NCI-H460 (cell line): ENCODE data around the gene TANK. TPM values are rescaled to one million over a fixed set of nuclear protein-coding genes. Genes with fewer than 3 reads are reported as not detected.
"Not testable (repeated sequence)": the region's sequence is repeated elsewhere in the genome, so short reads cannot be mapped to it uniquely, and the experiment has no call there.

ENCODE experiments used
- DNase-seq: peaks from one replicate; pipeline ENCODE4 v3.0.0-alpha.2; 2016; ENCODE audit warnings: low read depth; ENCODE audit errors: extremely low read depth
- total RNA-seq: library from RNA; depleted of rRNA; stranded (reverse); fragments of >200 nt; shearing (Covaris generic); gene quantifications from 2 replicates; pipeline ENCODE4 v1.2.3, GENCODE V29; 2014

TANK gene
- total RNA-seq, 1 experiment from 2014 or later: 121 TPM

DNA sequence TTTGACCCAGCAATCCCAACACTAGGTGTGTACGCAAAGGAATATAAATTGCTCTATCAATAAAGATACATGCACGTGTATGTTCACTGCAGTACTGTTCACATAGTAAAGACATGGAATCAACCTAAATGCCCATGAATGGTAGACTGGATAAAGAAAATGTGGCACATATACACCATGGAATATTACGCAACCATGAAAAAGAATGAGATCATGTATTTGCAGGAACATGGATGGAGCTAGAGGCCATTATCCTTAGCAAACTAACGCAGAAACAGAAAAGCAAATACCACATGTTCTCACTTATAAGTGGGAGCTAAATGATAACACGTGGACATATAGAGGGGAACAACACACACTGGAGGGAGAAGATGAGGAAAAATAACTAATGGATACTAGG lies 27.8 kb upstream of the TANK start:
- DNase-seq: not testable (repeated sequence)

DNA sequence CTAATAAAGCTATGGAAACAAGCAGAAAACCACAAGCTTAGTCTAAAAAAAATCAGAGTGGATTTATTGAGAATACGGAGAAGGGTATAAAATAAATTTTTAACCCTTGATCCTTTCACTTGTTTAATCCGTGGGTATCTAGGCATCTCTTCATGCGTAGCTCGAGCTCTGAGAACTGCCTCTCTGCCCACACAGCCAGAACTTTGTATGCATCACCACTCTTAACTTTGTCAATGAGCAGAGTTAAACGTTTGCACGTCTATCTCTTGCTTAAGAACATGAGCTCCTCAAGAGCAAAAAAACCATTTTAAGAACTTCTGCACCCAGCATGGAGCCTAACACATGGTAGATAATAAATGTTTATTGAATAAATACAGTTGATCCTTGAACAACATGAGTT lies 26.9 kb upstream of the TANK start:
- DNase-seq: no peak

DNA sequence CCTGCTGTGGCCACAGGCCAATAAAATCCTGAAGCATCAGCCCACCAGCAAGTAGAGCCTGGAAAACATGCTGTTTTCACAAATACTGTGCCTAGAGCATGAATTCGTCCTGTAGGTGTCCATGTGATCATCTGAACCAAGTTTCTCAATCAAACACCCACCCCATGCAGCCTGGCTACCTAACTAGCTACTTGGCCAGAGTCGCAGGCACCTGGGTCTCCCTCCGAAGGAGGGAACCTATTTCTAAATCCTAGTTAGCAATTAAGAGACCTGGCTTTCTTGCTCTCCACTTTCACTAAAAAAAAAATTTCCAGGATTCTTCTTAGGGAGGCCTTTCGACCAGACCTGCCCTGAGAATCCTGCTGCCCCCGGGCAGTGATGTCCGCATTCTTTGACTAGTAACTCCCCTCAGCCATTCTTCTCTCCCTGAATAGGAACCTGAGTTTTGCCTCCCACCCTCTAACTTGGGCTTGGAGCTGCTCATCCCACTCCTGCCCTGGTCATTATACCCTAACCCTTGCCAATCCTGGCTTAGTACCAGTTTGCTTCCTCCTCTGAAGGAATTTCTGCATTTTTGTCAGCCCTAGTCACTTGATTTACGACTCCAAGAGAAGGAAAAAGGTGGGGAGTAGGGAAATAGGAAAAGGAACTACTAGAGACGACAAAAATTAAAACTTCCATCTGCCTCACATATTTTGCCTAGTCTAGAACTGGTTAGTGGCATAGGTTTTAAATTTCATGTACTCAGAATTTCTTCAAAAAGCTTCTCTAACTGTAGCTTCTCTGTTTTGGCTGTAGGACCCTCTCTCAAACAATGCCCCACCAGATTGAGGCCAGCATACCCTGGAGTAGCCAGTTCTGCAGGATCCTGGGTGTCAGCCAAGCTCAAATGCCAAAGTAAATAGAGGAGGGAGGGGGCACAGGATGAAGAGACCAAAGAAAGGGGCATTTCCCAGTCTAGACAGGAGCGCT lies 25.4 kb upstream of the TANK start:
- no peak for DNase-seq

GRCh38 chr2:161135951-161136593 lies 24.2 kb upstream of the TANK start:
- no peak for DNase-seq

GRCh38 chr2:161136696-161137324 lies 23.4 kb upstream of the TANK start:
- peak; percentile 30 for DNase-seq

DNA sequence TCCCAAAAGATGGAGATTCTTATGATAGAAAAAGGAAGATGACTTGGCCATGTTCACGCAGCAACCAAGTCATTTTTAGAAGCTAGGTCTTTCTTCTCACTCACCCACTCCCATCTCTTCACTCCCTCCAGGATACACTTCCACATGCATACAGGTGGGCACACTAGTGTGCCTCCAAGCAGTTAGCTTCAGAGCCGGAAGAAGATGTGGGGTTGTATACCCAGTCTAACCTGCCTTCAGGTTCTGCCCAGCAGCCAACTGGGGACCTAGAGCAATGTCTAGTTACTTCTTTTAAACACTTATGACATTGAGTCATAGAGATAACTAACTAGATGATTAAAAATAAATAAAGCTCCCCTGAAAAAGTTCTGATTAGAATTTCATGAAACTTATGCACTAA lies 21.8 kb upstream of the TANK start:
- no peak for DNase-seq

- DNase-seq: no peak
Observed at GRCh38 chr2:161139098-161139987, 20.9 kb upstream of the TANK start.

DNA sequence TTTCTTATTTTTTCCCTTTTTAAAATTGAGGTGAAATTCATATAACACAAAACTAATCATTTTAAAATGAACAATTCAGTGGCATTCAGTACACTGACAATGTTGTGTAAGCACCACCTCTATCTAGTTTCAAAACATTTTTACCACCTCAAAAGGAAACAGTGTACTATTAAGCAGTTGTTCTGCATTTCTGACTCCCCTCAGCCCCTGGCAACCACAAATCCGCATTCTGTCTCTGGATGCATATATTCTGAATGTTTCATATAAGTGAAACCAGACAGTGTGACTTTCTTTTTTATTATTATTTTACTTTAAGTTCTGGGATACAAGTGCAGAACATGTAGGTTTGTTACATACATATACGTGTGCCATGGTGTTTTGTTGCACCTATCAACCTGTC lies 19.2 kb upstream of the TANK start:
- no peak for DNase-seq

DNA sequence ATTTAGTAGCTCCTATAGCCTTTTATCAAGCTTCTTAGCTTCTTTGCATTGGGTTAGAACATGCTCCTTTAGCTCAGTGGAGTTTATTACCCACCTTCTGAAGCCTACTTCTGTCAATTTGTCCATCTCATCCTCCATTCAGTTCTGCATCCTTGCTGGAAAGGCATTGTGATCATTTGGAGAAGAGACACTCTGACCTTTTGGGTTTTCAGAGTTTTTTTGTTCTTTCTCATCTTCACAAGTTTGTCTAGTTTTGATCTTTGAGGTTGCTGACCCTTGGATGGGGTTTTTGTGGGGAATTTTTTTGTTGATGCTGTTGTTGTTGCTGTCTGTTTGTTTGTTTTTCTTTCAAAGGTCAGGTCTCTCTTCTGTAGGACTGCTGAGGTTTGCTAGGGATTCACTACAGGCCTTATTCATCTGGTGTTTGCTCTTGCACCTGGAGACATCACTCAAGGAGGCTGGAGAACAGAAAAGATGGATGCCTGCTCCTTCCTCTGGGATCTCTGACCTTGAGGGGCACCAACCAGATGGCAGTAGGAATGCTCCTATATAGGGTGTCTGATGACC lies 13.9 kb upstream of the TANK start:
- DNase-seq: no peak

DNA sequence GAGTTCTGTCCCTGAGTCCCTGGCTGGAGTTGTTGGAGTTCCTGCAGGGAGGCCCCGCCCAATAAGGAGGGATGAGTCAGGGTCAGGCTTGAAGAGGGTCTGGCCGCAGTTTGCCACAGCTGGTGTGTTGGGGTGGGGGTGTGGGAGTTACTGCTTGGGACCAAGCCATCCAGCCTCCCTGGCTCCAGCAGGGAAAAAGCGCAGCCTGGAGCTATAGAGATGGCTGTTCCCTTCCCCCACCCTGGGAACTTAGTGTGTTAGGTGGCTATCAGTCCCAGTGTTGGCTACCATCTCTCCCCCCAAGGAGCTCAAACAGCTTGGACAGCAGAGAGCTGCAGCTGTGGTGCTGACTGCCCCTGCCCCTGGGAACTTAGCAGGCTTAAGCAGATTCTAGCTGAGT lies 13.2 kb upstream of the TANK start:
- DNase-seq: no peak

DNA sequence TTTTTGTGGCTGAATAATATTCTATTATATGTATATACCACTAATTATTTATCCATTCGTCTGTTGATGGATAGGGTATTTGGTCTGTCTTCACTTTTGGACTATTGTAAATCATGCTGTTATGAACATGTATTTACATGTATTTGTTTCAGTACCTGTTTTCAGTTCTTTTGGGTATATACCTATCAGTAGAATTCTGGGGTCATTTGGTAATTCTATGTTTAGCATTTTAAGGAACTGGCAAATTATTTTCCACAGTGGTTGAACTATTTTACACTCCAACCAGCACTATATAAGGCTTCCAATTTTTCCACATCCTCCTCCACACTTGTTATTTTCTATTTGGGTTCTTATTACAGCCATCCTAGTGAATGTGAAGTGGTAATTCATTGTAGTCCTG lies 12.4 kb upstream of the TANK start:
- DNase-seq: no peak

DNA sequence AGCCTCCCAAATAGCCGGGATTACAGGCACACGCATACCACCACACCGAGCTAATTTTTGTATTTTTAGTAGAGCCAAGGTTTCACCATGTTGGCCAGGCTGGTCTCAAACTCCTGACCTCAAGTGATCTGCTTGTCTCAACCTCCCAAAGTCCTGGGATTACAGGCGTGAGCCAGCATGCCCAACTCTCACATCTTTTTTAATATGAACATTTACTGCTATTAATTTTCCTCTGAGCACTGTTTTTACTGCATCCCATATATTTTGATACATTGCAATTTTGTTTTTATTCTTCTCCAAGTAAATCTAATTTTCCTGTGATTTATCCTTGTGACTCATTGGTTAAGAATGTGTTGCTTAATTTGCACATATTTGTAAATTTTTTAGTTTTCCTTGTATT lies 9.5 kb upstream of the TANK start:
- no peak for DNase-seq

DNA sequence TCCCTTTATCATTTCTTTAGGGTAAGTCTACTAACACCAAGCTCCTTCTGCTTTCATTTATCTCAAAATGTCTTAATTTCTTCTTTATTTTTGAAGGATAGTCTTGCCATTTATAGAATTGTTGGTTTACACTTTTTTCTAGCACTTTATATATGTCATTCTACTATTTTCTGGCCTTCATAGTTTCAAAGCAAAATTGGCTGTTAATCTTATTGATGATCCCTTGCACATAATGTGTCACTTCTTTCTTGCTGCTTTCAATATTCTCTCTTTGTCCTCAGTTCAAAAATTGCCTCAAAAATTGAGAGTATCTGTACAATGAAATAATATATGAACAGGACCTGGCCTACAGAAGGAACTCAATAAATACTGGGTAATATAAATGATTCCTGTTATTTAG lies 7.9 kb upstream of the TANK start:
- DNase-seq: no peak

GRCh38 chr2:161158882-161159281 lies 1.3 kb upstream of the TANK start:
- DNase-seq: no peak

- no peak for DNase-seq
Observed at GRCh38 chr2:161159456-161160225, 587 bp upstream of the TANK start.

DNA sequence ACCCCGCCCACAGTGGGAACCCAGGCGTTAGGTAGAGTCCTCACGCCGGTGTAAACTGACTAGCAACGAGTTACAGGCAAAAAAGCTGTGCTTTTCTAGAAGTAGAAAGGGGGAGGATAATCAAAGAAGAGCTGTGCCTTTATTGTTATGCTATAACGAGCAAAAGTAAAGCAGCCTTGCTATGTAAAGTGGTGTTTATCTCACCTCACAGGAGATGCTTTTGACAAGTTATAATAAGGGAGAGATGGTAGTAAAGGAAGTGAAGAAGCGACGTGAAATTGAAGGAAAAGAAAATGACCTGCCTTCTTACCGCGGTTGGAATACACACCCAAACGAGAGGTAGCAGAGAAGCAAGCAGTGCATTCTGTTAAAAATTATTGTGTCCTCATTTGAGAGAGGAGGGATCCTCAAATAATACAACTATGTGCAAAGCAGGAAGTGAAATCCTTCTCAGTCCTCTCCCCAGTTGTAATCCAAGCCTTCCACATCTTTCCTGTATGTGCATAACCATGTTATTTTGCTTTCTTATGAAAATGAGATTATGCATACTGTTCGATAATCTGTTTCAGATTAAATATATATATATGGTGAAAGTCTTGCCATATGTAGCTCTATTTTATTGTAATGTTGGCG lies 962 bp downstream of the TANK start:
- no peak for DNase-seq

- no peak for DNase-seq
Observed at GRCh38 chr2:161163440-161163839, 3.2 kb downstream of the TANK start.

GRCh38 chr2:161164161-161164560 lies 3.9 kb downstream of the TANK start:
- no peak for DNase-seq

DNA sequence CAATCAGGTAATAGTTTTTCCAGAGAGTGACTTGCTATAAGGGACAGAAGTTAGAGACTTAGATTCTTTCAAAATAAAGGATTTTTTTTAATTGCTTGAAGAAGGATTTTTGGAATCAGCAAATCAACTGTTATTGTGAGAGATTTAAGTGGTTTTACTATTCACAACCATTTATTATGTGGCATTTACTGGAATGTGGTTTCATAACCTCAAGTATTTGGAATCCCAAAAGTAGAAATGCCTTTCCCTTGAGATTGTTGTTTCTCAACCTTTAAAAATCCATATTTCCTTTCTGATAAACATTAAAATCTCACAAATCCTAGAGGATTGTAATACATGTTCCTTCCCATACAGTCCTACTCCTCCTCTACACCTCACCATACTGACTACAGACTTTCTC lies 5.0 kb downstream of the TANK start:
- no peak for DNase-seq
